SK-N-SH (cell line): Measurements from ENCODE around the gene ZC3H12A. TPM values are rescaled to one million over a fixed set of nuclear protein-coding genes. Genes with fewer than 3 reads are reported as not detected.

ENCODE experiments used
- CTCF ChIA-PET: fragments of 300-600, 350-600 bp; formaldehyde crosslinking; extraction: SDS; loops from one replicate; lab custom pipeline; 2021; lab: Yijun Ruan, JAX
- POLR2A ChIA-PET: fragments of 350-600 bp; sonication (Branson Sonifier 250); formaldehyde crosslinking; extraction: SDS; loops from one replicate; lab custom pipeline; 2020; ENCODE audit warnings: antibody characterized with exemption, inconsistent platforms; lab: Yijun Ruan, JAX
- DNase-seq: peaks from one replicate; pipeline ENCODE4 v3.0.0; 2012
- H2AFZ ChIP-seq: fragments of 200-600 bp; sonication (generic); 2 replicates; pipeline ENCODE4 v1.8.1; 2016; ENCODE audit warnings: antibody characterized with exemption, mild to moderate bottlenecking, low read depth
- H3F3A ChIP-seq: fragments of 200-600 bp; sonication (generic); replicated peaks from 2 replicates; pipeline ENCODE3; 2016; ENCODE audit warnings: antibody characterized with exemption, mild to moderate bottlenecking; ENCODE audit not compliant: insufficient read depth
- H3K27ac ChIP-seq, 2 experiments: fragments of 200-500 bp in 1 of 2; fragments of 200-600 bp in 1 of 2; sonication (Bioruptor generic) in 1 of 2; sonication (generic), shearing (Covaris generic) in 1 of 2; 2 replicates each; pipeline versions ENCODE4 v1.5.1 to v1.6.1; 2014 to 2016; ENCODE audit warnings: low read depth in 2 of 2, inconsistent platforms in 1 of 2, low read length in 1 of 2, mild to moderate bottlenecking in 1 of 2, mixed read lengths in 1 of 2
- H3K27me3 ChIP-seq: fragments of 200-600 bp; sonication (generic), shearing (Covaris generic); 2 replicates; pipeline ENCODE4 v1.6.1; 2016; ENCODE audit warnings: mixed run types; ENCODE audit not compliant: insufficient read depth
- H3K36me3 ChIP-seq, 2 experiments: fragments of 200-500 bp in 1 of 2; fragments of 200-600 bp in 1 of 2; sonication (Bioruptor generic) in 1 of 2; sonication (generic) in 1 of 2; replicated peaks in 1 of 2; 2 replicates each; pipeline versions ENCODE3 to v1.5.1; 2014 to 2016; ENCODE audit warnings: low read length in 1 of 2, mild to moderate bottlenecking in 1 of 2; ENCODE audit not compliant: insufficient read depth in 2 of 2, control insufficient read depth in 1 of 2
- H3K4me1 ChIP-seq, 2 experiments: fragments of 200-500 bp in 1 of 2; fragments of 200-600 bp in 1 of 2; sonication (Bioruptor generic) in 1 of 2; sonication (generic), shearing (Covaris generic) in 1 of 2; 2 replicates each; pipeline versions ENCODE4 v1.5.1 to v1.6.1; 2014 to 2016; ENCODE audit warnings: low read depth in 1 of 2, low read length in 1 of 2, mixed run types in 1 of 2; ENCODE audit not compliant: insufficient read depth in 2 of 2, control insufficient read depth in 1 of 2
- H3K4me2 ChIP-seq: fragments of 200-600 bp; sonication (generic), shearing (Covaris generic); 2 replicates; pipeline ENCODE4 v1.6.1; 2017; ENCODE audit warnings: mixed run types
- H3K4me3 ChIP-seq, 2 experiments: fragments of 200-500 bp in 1 of 2; fragments of 200-600 bp in 1 of 2; sonication (Bioruptor generic) in 1 of 2; sonication (generic), shearing (Covaris generic) in 1 of 2; 2 replicates each; pipeline versions ENCODE4 v1.5.1 to v1.8.1; 2014 to 2016; ENCODE audit warnings: low read depth in 2 of 2, inconsistent platforms in 1 of 2, low read length in 1 of 2, mild to moderate bottlenecking in 1 of 2, mixed read lengths in 1 of 2, moderate library complexity in 1 of 2
- H3K79me2 ChIP-seq: fragments of 200-600 bp; sonication (generic); 2 replicates; pipeline ENCODE4 v1.8.1; 2017; ENCODE audit warnings: mild to moderate bottlenecking; ENCODE audit not compliant: insufficient read depth
- H3K9ac ChIP-seq: fragments of 200-600 bp; sonication (generic); 2 replicates; pipeline ENCODE4 v1.6.1; 2017; ENCODE audit warnings: mixed run types
- H3K9me2 ChIP-seq: fragments of 200-600 bp; sonication (generic); 2 replicates; pipeline ENCODE4 v1.6.1; 2017; ENCODE audit warnings: mixed run types
- H3K9me3 ChIP-seq: fragments of 200-600 bp; sonication (generic); 2 replicates; pipeline ENCODE4 v1.6.1; 2017; ENCODE audit warnings: mixed run types, mild to moderate bottlenecking, moderate library complexity
- H4K20me1 ChIP-seq: fragments of 200-600 bp; sonication (generic); 2 replicates; pipeline ENCODE4 v1.6.1; 2017; ENCODE audit warnings: mild to moderate bottlenecking, mixed run types; ENCODE audit not compliant: insufficient read depth
- ELF1 ChIP-seq: IDR thresholded peaks from 2 replicates; pipeline ENCODE4 v1.4.0; 2012
- EP300 ChIP-seq, 2 experiments: IDR thresholded peaks; 2 replicates each; pipeline versions ENCODE4 v1.4.0 to v1.6.1; 2012; ENCODE audit warnings: borderline replicate concordance in 1 of 2, low read depth in 1 of 2, low read length in 1 of 2
- EZH2phosphoT487 ChIP-seq: fragments of 200-600 bp; sonication (generic); IDR thresholded peaks from 2 replicates; pipeline ENCODE4 v1.6.1; 2017; ENCODE audit warnings: low read depth, mixed run types, mild to moderate bottlenecking, antibody characterized with exemption, moderate library complexity, borderline replicate concordance
- FOSL2 ChIP-seq: IDR thresholded peaks from 2 replicates; pipeline ENCODE4 v1.4.0; 2012; ENCODE audit warnings: low read depth, mild to moderate bottlenecking, moderate library complexity, borderline replicate concordance
- NFIC ChIP-seq: IDR thresholded peaks from 2 replicates; pipeline ENCODE4 v1.4.0; 2012; ENCODE audit warnings: borderline replicate concordance
- RAD21 ChIP-seq: IDR thresholded peaks from 2 replicates; pipeline ENCODE4 v1.6.1; 2012; ENCODE audit warnings: mild to moderate bottlenecking, low read length
- RCOR1 ChIP-seq: fragments of 150-350 bp; IDR thresholded peaks from 2 replicates; pipeline ENCODE4 v1.6.1; 2017; ENCODE audit warnings: antibody characterized with exemption, low read length
- TAF1 ChIP-seq: IDR thresholded peaks from 2 replicates; pipeline ENCODE4 v1.6.1; 2012; ENCODE audit warnings: low read depth, mild to moderate bottlenecking, low read length, moderate library complexity, borderline replicate concordance
- WGBS: methylation state at CpG from one replicate; pipeline ENCODE4 v1.1.6; 2017; ENCODE audit warnings: low lambda C conversion rate; 5-methylcytosine and 5-hydroxymethylcytosine counted together
- polyA plus RNA-seq, 3 experiments: library from polyadenylated mRNA; depleted of rRNA; stranded (reverse); fragments of >200 nt; gene quantifications; 2 replicates each; pipeline ENCODE4 v1.2.3, GENCODE V29; 2012
- TF ChIP-seq, protein P1 (sequence below): IDR thresholded peaks from 2 replicates; pipeline ENCODE4 v1.4.0; 2012; ENCODE audit warnings: low read depth, borderline replicate concordance
- TF ChIP-seq, protein P2 (sequence below): fragments of 150-350 bp; IDR thresholded peaks from 2 replicates; pipeline ENCODE4 v1.6.1; 2016; ENCODE audit warnings: mild to moderate bottlenecking, low read depth, low read length

The ZC3H12A gene
- polyA plus RNA-seq, 1 of the 3 experiments (the other 2 are of a cell fraction) = 8.9 TPM

DNA sequence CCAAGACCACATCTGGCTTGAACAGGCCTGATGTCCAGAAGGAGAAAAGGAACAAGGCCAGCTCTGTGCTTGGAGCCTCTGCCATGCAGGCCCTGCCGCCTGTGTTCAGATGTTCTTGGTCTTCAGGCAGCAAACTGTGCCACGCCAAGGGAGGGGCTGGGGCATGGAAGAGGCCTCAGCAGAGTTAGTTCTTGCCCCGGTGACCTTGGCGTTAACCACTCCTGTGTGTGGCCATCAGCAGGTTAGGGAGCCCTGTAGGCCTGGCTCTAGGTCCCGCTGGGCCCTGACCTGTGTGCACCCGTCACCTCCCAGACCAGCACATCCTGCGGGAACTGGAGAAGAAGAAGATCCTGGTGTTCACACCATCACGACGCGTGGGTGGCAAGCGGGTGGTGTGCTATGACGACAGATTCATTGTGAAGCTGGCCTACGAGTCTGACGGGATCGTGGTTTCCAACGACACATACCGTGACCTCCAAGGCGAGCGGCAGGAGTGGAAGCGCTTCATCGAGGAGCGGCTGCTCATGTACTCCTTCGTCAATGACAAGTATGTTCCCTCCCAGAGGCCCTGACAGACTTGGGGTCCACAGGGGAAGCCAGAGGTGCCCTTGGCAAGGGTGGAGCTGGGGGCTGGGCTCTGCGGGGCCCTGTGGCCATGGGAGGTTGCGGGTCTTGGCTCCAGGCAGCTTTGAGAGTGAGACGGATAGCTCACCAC is 7.1 kb downstream of the ZC3H12A start:
- Histone ChIP-seq H3K9me3 (no peaks in the 10 kb centered on the region), H3F3A (peaks cover 13% of the 10 kb centered on the region), H3K4me3 (no peak overlapping the region), H3K9me2 (no peaks in the 10 kb centered on the region), H4K20me1 (no peaks in the 10 kb centered on the region), H3K27ac (no peak overlapping the region; a peak in 1 of 4 replicates), H3K9ac (no peak overlapping the region), H3K4me1 (peaks cover 38 to 48% of the 10 kb centered on the region in 2 experiments), H3K4me2 (no peak overlapping the region), H3K27me3 (no peaks in the 10 kb centered on the region), H3K79me2 (peaks cover 49% of the 10 kb centered on the region), H2AFZ (no peak overlapping the region), H3K36me3 (peaks cover 12 to 55% of the 10 kb centered on the region in 2 experiments)
- ChIA-PET CTCF (interaction anchor here (0.7 to 21.1 kb wide), 4 partner anchors 15 to 201 kb away, joined by 3 to 481 read pairs (median 3); no protein-coding TSS in a partner anchor), POLR2A (no interaction called here)
- WGBS = 95% methylated on average over 22 of the region's 26 CpGs
- no peak for TF ChIP-seq TAF1
- no peak for TF ChIP-seq EZH2phosphoT487
- TF ChIP-seq EP300 (IDR thresholded peaks at IDR 0.05; ENCODE audit: borderline replicate concordance in 1 of 2, low read depth in 1 of 2, low read length in 1 of 2) = no peak
- TF ChIP-seq RCOR1 = no peak
- TF ChIP-seq, protein P1, sequence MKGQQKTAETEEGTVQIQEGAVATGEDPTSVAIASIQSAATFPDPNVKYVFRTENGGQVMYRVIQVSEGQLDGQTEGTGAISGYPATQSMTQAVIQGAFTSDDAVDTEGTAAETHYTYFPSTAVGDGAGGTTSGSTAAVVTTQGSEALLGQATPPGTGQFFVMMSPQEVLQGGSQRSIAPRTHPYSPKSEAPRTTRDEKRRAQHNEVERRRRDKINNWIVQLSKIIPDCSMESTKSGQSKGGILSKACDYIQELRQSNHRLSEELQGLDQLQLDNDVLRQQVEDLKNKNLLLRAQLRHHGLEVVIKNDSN = no peak
- TF ChIP-seq, protein P2, sequence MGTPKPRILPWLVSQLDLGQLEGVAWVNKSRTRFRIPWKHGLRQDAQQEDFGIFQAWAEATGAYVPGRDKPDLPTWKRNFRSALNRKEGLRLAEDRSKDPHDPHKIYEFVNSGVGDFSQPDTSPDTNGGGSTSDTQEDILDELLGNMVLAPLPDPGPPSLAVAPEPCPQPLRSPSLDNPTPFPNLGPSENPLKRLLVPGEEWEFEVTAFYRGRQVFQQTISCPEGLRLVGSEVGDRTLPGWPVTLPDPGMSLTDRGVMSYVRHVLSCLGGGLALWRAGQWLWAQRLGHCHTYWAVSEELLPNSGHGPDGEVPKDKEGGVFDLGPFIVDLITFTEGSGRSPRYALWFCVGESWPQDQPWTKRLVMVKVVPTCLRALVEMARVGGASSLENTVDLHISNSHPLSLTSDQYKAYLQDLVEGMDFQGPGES = no peak
- TF ChIP-seq ELF1 = no peak
- TF ChIP-seq FOSL2 = no peak
- TF ChIP-seq RAD21 = no peak
- no peak for DNase-seq

DNA sequence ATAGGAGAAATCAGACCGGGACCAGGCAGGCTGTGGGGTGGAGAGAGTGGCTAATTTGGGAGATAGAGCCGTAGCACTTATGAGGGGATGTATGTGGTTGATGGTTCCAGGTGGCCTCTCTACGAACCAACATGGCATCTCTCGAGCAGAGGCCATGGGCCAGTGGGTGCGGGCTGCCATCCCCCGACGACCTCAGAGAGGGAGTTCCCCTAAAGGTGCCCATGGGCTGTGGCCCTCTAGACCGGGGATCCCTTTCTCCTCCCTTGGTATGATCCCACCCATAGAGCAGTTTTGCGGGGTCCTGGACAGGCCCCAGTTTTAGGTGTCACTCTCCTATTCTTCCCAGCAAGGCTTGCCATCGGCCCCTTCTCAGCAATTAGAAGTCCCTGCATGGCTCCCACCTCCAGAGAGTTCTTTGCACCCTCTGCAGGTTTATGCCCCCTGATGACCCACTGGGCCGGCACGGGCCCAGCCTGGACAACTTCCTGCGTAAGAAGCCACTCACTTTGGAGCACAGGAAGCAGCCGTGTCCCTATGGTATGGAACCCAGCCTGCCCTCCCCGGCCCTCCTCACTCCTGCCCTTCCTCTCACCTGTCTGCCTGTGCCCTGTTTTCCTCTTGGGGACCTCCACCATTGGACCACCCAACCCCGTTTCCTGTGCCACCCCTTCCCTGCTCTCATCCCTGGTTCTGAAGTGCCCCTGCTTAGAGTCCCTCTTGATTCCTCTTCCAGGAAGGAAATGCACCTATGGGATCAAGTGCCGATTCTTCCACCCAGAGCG is 7.8 kb downstream of the ZC3H12A start:
- Histone ChIP-seq H3K36me3 (peaks cover 12 to 55% of the 10 kb centered on the region in 2 experiments), H2AFZ (no peak overlapping the region), H3F3A (peaks cover 7% of the 10 kb centered on the region), H3K9ac (no peak overlapping the region), H3K9me2 (no peaks in the 10 kb centered on the region), H3K27ac (no peak overlapping the region), H3K9me3 (no peaks in the 10 kb centered on the region), H3K27me3 (no peaks in the 10 kb centered on the region), H3K79me2 (peaks cover 42% of the 10 kb centered on the region), H3K4me3 (no peak overlapping the region), H3K4me1 (peaks cover 30 to 47% of the 10 kb centered on the region in 2 experiments), H4K20me1 (no peaks in the 10 kb centered on the region), H3K4me2 (no peak overlapping the region)
- WGBS = 90% methylated on average over 14 of the region's 18 CpGs
- POLR2A ChIA-PET = no interaction called here
- no peak for DNase-seq
- CTCF ChIA-PET = interaction anchor here (0.7 to 21.1 kb wide), 4 partner anchors 14 to 200 kb away, joined by 3 to 481 read pairs (median 3); no protein-coding TSS in a partner anchor
- no peak for TF ChIP-seq NFIC
